ENCODE measurements around the gene HCST.
"Not testable (repeated sequence)": the region's sequence is repeated elsewhere in the genome, so short reads cannot be mapped to it uniquely, and the experiment has no call there.

The HCST gene

DNA sequence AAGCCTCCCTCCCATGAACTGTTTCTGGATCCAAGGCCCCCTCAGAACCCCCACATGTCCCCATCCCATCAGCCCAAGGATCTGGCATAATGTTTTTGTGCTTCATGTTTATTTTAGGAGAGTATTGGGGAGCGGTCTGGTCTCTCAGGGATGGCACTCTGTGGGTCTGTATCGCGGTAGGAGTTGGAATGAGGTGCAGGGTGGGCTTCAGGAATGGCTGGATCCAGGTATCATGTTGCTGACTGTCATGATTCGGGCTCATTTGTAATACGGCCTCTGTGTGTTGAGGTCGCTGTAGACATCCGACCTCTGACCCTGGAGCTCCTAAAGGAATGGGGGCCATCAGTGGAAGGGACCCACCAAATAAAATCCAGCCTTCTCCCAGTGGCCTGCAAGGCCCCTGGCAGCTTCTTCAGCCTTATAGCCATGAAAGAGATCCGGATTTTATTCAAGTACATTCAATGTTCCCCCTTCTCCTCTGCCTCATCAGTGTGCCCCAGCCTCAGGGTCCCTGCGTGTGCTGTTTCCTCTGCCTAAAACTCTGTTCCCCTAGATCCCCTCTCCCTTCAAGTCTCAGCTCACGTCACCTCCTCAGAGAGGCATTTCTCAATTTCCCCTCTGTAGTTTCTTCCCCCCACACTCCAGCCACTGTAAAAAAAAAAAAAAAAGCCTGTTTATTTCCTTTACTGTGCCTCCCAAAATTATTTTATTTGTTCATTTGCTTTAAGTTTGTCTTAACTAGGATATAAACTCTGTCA is 2.2 kb downstream of the HCST start:
- DNase-seq (ENCODE audit: low read depth in 2 of 2), result no peak

- DNase-seq (ENCODE audit: low read depth in 2 of 2), result no peak
These were observed 2.9 kb downstream of the HCST start for GRCh38 chr19:35905178-35905727.

GRCh38 chr19:35907377-35907745 is 5.0 kb downstream of the HCST start:
- no peak for DNase-seq (ENCODE audit: low read depth in 2 of 2)

DNA sequence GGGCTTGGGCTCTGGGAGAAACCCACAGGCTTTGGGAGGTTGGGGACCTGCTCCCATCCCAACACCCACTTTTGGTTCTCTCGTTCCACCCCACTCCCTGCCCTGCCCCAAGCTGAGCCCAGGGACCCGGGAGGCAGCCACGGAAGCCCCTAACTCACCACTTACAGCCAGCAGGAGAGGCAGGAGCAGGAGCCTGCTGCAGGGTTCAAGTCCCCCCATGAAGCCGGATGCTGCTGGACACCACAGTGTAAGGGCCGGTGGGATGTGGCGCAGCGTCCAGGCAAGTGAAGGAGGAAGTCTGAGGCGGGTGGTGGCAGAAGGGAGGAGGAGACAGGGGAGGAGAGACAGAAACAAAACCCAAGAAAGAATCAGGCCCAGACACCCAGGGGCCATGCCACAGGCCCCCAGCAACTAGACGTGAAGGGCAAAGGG is 5.7 kb downstream of the HCST start, which contains the start of gene TYROBP:
TSS of gene TYROBP (minus strand) at position 286 of the 432 bp plus-strand sequence. CDS start at position 219, 67 bp downstream.
- DNase-seq (ENCODE audit: low read depth in 2 of 2), result no peak

DNA sequence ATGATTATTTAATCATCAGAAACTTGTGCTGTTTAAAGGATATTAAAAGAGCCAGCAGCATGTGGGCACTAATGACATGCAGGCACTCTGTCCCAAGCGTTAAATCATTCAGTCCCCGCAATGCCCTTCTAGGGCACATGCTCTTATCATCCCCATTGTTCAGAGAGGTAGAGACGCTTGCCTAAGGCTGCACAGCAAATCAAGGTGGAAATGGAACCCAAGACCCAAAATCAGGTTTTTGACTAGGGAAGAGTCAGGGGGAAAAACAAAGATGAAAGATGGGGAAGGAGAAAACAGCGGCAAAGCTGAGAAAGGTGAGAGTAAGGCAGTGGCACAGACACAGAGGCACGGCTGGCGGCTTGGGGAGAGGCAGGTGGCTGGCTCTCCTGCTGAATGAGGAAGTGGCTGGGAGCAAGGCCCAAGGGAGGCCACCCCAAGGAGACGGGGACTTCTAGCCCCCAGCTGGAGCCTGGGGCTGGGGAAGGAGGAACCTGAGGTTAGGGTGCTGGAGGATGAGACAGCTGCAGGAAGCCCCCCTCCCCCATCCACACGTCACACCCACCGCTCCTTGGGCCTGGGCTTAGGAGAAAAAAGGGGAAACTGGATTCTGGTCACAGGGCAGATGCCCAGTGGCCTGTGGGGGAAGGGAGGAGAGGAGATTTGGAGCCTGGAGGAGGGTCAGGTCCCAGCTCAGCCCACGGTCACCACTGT is 6.8 kb downstream of the HCST start:
- DNase-seq (ENCODE audit: low read depth in 2 of 2), result no peak

DNA sequence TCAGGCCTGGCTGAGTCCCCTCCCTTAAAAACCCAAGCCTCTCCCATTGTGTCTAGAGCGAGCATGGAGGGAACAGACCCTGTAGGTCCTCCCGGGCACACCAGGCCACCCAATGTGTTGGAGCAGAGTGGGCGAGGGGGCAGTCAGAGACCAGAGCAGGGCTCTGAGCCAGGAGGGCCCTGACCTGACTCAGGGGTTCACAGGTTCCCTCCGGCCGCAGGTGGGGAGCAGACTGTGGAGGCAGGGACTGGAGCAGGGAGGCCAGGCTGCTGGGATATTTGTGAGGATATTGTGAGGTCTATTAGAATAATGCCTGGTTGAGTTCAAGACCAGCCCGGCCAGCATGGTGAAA is 7.3 kb downstream of the HCST start:
- no peak for DNase-seq (ENCODE audit: low read depth in 2 of 2)

DNA sequence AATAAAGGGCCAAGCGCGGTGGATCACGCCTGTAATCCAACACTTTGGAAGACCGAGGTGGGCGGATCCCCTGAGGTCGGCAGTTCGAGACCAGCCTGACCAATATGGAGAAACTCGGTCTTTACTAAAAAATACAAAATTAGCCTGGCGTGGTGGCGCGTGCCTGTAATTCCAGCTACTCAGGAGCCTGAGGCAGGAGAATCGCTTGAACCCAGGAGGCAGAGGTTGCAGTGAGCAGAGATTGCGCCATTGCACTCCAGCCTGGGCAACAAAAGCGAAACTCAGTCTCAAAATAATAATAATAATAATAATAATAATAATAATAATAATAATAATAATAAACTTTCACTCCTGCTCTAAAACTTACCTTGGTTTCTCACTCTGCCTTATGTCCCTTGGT is 8.0 kb downstream of the HCST start:
- not testable (repeated sequence) for DNase-seq (ENCODE audit: low read depth in 2 of 2)

GRCh38 chr19:35911173-35911572 is 8.8 kb downstream of the HCST start:
- DNase-seq (ENCODE audit: low read depth in 2 of 2), result no peak

DNA sequence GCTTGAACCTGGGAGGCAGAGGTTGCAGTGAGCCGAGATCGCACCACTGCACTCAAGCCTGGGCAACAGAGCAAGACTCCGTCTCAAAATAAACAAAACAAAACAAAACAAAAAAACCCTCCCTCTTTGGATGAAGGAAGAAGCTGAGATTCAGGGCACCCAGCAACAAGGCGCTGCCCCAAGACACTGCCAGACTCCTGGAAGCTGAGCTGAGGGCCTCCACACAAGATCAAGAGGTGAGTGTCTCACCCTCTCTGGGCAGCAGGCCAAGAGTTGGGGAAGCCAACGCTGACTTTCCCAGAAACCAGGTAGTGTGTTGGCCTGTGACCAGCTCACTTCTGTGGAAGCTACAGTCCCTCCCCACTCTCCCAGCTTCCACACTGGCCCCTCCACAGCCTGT is 9.5 kb downstream of the HCST start:
- no peak for DNase-seq (ENCODE audit: low read depth in 2 of 2)

GRCh38 chr19:35913589-35913988 is 11.3 kb downstream of the HCST start:
- no peak for DNase-seq (ENCODE audit: low read depth in 2 of 2)

DNA sequence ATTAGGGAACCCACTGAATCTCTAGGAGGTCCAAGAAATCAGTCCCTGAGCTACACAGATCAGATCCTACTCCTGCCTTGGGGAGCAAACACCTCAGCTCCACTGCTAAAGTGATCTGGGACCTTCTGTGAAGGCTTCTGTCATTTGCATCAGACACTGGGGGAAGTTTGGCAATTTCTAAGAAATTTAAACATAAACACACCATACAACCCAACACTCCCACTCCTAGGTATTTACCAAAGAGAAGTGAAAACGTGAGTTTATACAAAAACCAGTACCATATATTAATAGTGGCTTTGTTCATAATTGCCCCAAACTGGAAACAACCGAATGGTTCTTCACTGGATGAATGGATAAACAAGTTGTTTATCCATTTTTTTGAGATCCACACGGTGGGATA is 13.1 kb downstream of the HCST start:
- no peak for DNase-seq (ENCODE audit: low read depth in 2 of 2)

DNA sequence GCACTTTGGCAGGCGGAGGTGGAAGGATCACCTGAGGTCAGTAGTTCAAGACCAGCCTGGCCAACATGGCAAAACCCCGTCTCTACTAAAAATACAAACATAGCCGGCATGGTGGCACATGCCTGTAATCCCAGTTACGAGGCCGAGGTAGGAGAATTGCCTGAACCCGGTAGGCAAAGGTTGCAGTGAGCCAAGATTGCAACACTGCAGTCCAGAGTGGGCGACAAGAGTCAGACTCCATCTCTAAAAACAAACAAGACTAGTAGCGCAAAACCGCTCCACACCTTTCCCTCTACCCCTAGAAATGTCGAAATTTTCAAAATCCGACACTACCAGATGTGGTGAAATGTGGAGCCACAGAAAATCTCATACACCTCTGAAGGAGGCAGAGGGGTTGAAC is 17.0 kb downstream of the HCST start:
- no peak for DNase-seq (ENCODE audit: low read depth in 2 of 2)

DNA sequence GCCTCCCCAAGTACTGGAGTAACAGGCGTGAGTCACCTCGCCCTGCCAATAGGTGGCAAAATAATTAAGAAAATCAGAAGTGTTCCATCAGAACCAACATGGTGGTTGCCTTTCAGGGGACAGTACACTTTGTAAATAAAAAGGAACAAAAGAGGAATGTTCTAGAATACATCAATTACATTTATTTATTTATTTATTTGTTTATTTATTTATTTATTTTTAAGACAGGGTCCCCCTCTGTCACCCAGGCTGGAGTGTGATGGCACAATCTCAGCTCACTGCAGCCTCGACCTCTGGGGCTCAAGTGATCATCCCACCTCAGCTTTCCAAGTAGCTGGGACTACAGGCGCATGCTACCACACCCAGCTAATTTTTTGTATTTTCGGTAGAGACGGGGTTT is 18.7 kb downstream of the HCST start:
- DNase-seq (ENCODE audit: low read depth in 2 of 2), result no peak

GRCh38 chr19:35925501-35925900 is 23.2 kb downstream of the HCST start:
- no peak for DNase-seq (ENCODE audit: low read depth in 2 of 2)

GRCh38 chr19:35928507-35928906 is 26.2 kb downstream of the HCST start:
- DNase-seq (ENCODE audit: low read depth in 2 of 2), result no peak

DNA sequence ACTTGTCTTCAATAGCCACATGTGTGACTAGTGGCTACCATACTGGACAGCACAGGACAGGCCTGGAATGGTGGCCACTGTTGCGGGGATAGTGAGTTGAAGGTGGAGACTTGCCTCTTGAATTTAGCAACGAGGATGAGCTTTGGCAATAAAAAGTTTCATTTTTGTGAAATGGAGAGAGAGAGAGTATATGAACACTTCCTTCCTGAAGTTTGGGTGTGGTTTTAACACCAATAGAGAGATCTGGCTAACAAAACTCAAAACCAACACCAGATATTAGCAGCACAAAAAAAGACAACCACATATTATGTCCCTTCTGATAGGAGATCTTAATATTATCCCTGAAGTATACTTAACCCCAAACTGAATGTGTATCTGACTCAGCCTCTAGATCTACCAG is 27.5 kb downstream of the HCST start:
- no peak for DNase-seq (ENCODE audit: low read depth in 2 of 2)

GRCh38 chr19:35931161-35931873 is 29.0 kb downstream of the HCST start:
- peak; percentile 96 to 97 for DNase-seq (ENCODE audit: low read depth in 2 of 2)

DNA sequence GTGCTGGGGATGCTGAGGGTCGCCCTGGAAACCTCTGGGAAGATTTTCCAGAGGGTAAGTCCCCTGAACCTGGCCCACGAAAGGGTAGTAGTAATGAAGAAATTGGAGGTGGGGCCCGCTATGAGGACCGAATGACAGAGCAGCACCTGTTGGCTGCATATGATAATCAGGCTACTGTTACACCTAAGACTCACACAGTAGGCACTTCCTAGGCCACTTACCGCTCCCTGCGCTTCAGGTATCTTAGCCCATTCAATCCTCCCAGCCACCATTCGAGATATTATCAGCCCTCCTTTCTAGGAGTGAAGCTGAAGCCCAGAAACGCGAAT is 29.5 kb downstream of the HCST start:
- DNase-seq (ENCODE audit: low read depth in 2 of 2), result no peak

DNA sequence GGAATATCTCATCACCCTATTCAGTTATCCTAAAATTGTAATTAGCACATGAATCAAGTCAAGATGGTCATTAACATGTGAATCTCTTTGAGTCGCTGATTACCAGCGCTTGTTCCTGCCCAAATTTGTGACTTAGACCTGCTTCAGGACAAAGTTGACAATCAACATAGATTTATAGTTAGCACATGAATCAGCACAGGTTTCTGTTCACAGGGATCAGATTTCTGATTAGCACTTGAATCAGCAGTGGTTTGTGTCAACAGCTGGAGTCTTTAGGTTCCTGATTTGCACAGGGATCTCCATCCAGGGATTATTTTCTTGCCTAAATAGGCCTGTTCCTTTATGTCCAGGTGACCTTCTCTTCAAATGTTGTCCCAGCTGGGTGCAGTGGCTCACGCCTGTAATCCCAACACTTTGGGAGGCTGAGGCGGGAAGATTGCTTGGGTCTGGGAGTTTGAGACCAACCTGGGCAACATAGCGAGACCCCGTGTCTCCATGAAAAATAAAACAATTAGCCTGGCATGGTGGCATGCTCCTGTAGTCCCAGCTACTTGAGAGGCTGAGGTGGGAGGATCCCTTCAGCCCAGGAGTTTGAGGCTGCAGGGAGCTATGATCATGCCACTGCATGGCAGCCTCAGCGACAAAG is 30.1 kb downstream of the HCST start:
- no peak for DNase-seq (ENCODE audit: low read depth in 2 of 2)

DNA sequence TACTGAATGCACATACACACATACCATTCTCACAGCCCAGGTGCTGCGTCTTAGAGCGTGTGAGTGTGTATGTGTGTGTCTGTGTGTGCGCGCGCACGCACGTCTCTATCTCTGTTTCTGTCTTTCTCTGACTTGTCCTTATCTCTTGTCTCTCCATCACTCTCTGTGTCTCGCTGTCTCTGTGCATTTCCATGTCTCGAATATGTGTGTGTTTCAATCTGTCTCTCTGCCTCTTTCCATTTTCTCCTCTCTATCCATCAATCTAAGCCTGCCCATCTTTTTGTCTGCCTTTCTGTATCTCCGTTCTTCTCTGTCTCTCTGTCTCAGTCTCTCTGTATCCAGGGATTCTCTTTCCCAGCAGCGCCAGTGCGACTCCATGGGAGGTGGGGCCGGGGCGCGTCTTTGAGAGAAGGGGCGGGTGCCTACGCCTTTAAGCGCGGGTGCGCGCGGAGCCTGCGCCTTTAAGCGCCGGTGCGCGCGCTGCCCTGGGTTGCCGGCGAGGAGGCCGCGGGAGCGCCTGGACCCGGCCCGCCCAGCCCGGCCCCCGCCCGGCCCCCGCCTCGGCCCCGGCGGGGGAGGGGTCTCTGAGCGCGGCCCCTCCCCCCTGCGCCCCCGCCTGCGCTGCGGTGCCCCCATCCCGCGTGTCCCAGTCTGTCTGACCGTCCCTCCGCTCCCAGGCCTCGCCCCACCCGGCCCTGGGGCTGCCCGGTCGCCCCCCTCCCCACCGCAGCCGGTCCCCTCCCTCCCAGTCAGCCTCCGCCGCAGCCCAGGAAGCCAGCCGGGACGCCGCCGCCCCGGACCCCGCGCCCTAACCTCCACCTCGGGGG is 33.8 kb downstream of the HCST start, which contains the start of gene LRFN3:
TSS of gene LRFN3 (plus strand) at position 464 of the 827 bp plus-strand sequence. CDS start 3,052 bp downstream, outside the sequence.
- peak; percentile 41 to 64 for DNase-seq (ENCODE audit: low read depth in 2 of 2)

- DNase-seq (ENCODE audit: low read depth in 2 of 2), result no peak
These were observed 34.5 kb downstream of the HCST start for GRCh38 chr19:35936738-35937268.

Data from stimulated activated CD4-positive, alpha-beta T cell treated with anti-CD3 and anti-CD28 coated beads, Interleukin-1b, Interleukin-23, amount 100 ng/mL, for 4 hours (primary cell).